Measurements from ENCODE around the gene MZB1.
"Not testable (repeated sequence)": the region's sequence is repeated elsewhere in the genome, so short reads cannot be mapped to it uniquely, and the experiment has no call there.

The MZB1 gene

GRCh38 chr5:139391570-139392323 is 2.0 kb upstream of the MZB1 start:
- DNase-seq = no peak

GRCh38 chr5:139390639-139391569 is 1.2 kb upstream of the MZB1 start:
- DNase-seq = no peak

- no peak for DNase-seq
Observed at GRCh38 chr5:139388198-139388821, 1.4 kb downstream of the MZB1 start.

GRCh38 chr5:139387611-139388197 is 2.0 kb downstream of the MZB1 start:
- no peak for DNase-seq

- not testable (repeated sequence) for DNase-seq
Observed at GRCh38 chr5:139386956-139387355, 2.8 kb downstream of the MZB1 start.

- DNase-seq = no peak
Observed at GRCh38 chr5:139386050-139386438, 3.7 kb downstream of the MZB1 start.

GRCh38 chr5:139385061-139386049 is 4.4 kb downstream of the MZB1 start:
- no peak for DNase-seq

- DNase-seq = no peak
Observed at GRCh38 chr5:139384591-139385051, 5.1 kb downstream of the MZB1 start.

- DNase-seq = no peak
Observed at GRCh38 chr5:139383993-139384590, 5.6 kb downstream of the MZB1 start.

GRCh38 chr5:139383275-139383992 is 6.3 kb downstream of the MZB1 start, which contains the start of gene SLC23A1:
TSS of gene SLC23A1 (minus strand) at chr5:139383297. CDS start at chr5:139383253, 44 bp downstream.
- no peak for DNase-seq

GRCh38 chr5:139382807-139383206 is 6.9 kb downstream of the MZB1 start:
- no peak for DNase-seq

GRCh38 chr5:139381837-139382761 is 7.6 kb downstream of the MZB1 start:
- no peak for DNase-seq

- DNase-seq = no peak
Observed at GRCh38 chr5:139379626-139380449, 9.9 kb downstream of the MZB1 start.

- no peak for DNase-seq
Observed at GRCh38 chr5:139378941-139379361, 10.8 kb downstream of the MZB1 start.

GRCh38 chr5:139378101-139378825 is 11.4 kb downstream of the MZB1 start:
- no peak for DNase-seq

GRCh38 chr5:139377226-139377625 is 12.5 kb downstream of the MZB1 start:
- no peak for DNase-seq

- DNase-seq = no peak
Observed at GRCh38 chr5:139376364-139376763, 13.3 kb downstream of the MZB1 start.

- DNase-seq = no peak
Observed at GRCh38 chr5:139374909-139375308, 14.8 kb downstream of the MZB1 start.

All from eye (tissue), 1 donor.